ENCODE results near the gene RBM20. TPM values are rescaled to one million over a fixed set of nuclear protein-coding genes. Genes with fewer than 3 reads are reported as not detected.
"Not testable (repeated sequence)": the region's sequence is repeated elsewhere in the genome, so short reads cannot be mapped to it uniquely, and the experiment has no call there.

Gene RBM20
- total RNA-seq, 1 experiment from 2014 or later: 0.10 TPM

- no peaks in the 10 kb centered on the region for H3K27me3 ChIP-seq (ENCODE audit: control insufficient read depth, insufficient read depth, low read length)
- TF ChIP-seq REST (IDR thresholded peaks at IDR 0.05; ENCODE audit: insufficient read depth in 1 of 2, low read depth in 2 of 2, low read length in 1 of 2): no peak
- TF ChIP-seq TCF7L2 (IDR thresholded peaks at IDR 0.05; ENCODE audit: low read depth, low read length): 0 out of 2 replicates have a peak, but pooled peaks have one; percentile 31
- TF ChIP-seq POLR2AphosphoS5 (IDR thresholded peaks at IDR 0.05; ENCODE audit: low read depth, low read length): no peak
- no peaks in the 10 kb centered on the region for H3K9me3 ChIP-seq (ENCODE audit: control insufficient read depth, insufficient read depth, low read depth, low read length)
- ATAC-seq (peak; percentile 84), DNase-seq (ENCODE audit: low read depth, low spot score) (peak; percentile 64)
- no TSS peak for BruUV-seq (replicated peaks)
- H3K4me3 ChIP-seq (ENCODE audit: low read depth in 2 of 2, low read length in 2 of 2): no peak overlapping the region
- no peak overlapping the region for H3K27ac ChIP-seq (ENCODE audit: low read length)
- intact Hi-C loops (cut with micrococcal nuclease; ENCODE audit: unreplicated experiment) (no loop called here), in situ Hi-C loops (cut with HindIII; ENCODE audit: low pct_unique_long_range_greater_than_20kb, low sequenced_read_pairs) (no loop called here)
- H3K4me1 ChIP-seq (ENCODE audit: control insufficient read depth, insufficient read depth, low read length): peaks cover 2% of the 10 kb centered on the region; the same call in 1 of the 2 replicates
- ChIA-PET POLR2A (no interaction called here), CTCF (no interaction called here)
- no peaks in the 10 kb centered on the region for H3K36me3 ChIP-seq (ENCODE audit: control insufficient read depth, insufficient read depth, low read length)
Measured at GRCh38 chr10:110664483-110665420, 20.6 kb downstream of the RBM20 start.

GRCh38 chr10:110666259-110666658 lies 22.1 kb downstream of the RBM20 start:
- H3K9me3 ChIP-seq (ENCODE audit: control insufficient read depth, insufficient read depth, low read depth, low read length); H3K27me3 ChIP-seq (ENCODE audit: control insufficient read depth, insufficient read depth, low read length); H3K27ac ChIP-seq (ENCODE audit: low read length); H3K4me3 ChIP-seq (ENCODE audit: low read depth in 2 of 2, low read length in 2 of 2); BruUV-seq (replicated peaks); H3K4me1 ChIP-seq (ENCODE audit: control insufficient read depth, insufficient read depth, low read length); ATAC-seq; intact Hi-C loops (cut with micrococcal nuclease; ENCODE audit: unreplicated experiment); DNase-seq (ENCODE audit: low read depth, low spot score); POLR2A ChIA-PET; H3K36me3 ChIP-seq (ENCODE audit: control insufficient read depth, insufficient read depth, low read length); in situ Hi-C loops (cut with HindIII; ENCODE audit: low pct_unique_long_range_greater_than_20kb, low sequenced_read_pairs): not testable (repeated sequence)
- CTCF ChIA-PET: interaction anchor here (0.6 kb wide), 1 partner anchor 145 kb away, joined by 9 read pairs; no protein-coding TSS in a partner anchor

GRCh38 chr10:110666673-110667072 lies 22.5 kb downstream of the RBM20 start:
- in situ Hi-C loops (cut with HindIII; ENCODE audit: low pct_unique_long_range_greater_than_20kb, low sequenced_read_pairs) (no loop called here), intact Hi-C loops (cut with micrococcal nuclease; ENCODE audit: unreplicated experiment) (no loop called here)
- DNase-seq (ENCODE audit: low read depth, low spot score) (no peak), ATAC-seq (no peak)
- Histone ChIP-seq H3K4me1 (ENCODE audit: control insufficient read depth, insufficient read depth, low read length) (peaks cover 2% of the 10 kb centered on the region; the same call in 1 of the 2 replicates), H3K36me3 (ENCODE audit: control insufficient read depth, insufficient read depth, low read length) (no peaks in the 10 kb centered on the region), H3K9me3 (ENCODE audit: control insufficient read depth, insufficient read depth, low read depth, low read length) (no peaks in the 10 kb centered on the region), H3K27ac (ENCODE audit: low read length) (no peak overlapping the region), H3K27me3 (ENCODE audit: control insufficient read depth, insufficient read depth, low read length) (no peaks in the 10 kb centered on the region; the same call in 1 of the 2 replicates), H3K4me3 (ENCODE audit: low read depth in 2 of 2, low read length in 2 of 2) (no peak overlapping the region)
- BruUV-seq (replicated peaks): no TSS peak
- ChIA-PET POLR2A (no interaction called here), CTCF (no interaction called here)
- TF ChIP-seq POLR2AphosphoS5 (IDR thresholded peaks at IDR 0.05; ENCODE audit: low read depth, low read length): no peak
- no peak for TF ChIP-seq REST (IDR thresholded peaks at IDR 0.05; ENCODE audit: insufficient read depth in 1 of 2, low read depth in 2 of 2, low read length in 1 of 2)
- no peak for TF ChIP-seq TCF7L2 (IDR thresholded peaks at IDR 0.05; ENCODE audit: low read depth, low read length)
- no peak for TF ChIP-seq CTCF (IDR thresholded peaks at IDR 0.05)
- no peak for TF ChIP-seq SIN3A (IDR thresholded peaks at IDR 0.05; ENCODE audit: borderline replicate concordance, insufficient read depth, low read depth, low read length)

All from Panc1 (cell line).